ENCODE data around the gene ADGRL2. TPM values are rescaled to one million over a fixed set of nuclear protein-coding genes. Genes with fewer than 3 reads are reported as not detected.

Gene ADGRL2
- total RNA-seq, 1 experiment from 2014 or later = 34.2 TPM

DNA sequence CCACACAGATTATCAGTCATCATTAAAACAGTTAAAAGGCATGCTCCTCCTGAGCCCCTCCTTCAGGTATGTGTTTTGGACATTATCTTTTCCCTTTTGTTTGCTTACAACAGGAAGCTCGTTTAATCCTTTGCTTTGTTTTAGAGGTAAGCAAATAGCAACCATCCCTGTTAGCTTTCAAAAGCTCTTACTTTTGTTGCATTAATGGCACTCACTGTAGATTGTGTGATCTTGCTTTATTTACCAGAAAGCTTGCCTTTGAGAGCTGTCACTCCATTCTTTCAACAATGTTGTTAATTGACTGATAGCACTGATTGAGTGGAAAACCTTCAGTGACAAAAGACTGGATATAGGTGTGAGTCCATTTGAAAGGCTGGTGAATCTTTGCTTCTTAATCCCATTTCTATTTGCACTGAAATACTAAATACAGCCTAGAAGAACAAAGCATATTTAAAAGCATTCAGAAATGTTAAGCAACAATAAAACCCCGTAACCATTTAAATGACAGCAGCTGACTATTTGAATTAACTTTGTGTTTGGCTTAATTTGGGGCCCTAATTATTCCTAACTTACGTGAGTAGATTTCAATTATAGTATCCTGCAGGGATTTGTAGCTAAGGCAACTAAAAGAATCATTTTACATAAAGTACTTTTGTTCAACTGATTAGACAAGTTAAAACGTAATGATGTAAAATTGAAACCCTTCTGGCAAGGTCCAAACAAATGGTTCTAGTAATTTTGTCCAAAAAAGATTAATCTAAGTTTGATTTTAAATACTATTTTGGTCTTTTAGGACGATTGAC lies 48.3 kb downstream of the ADGRL2 start:
- in situ Hi-C loops (cut with HindIII; ENCODE audit: low pct_unique_long_range_greater_than_20kb, low sequenced_read_pairs) (no loop called here), intact Hi-C loops (cut with micrococcal nuclease; ENCODE audit: unreplicated experiment) (no loop called here)
- TF ChIP-seq, protein P1, sequence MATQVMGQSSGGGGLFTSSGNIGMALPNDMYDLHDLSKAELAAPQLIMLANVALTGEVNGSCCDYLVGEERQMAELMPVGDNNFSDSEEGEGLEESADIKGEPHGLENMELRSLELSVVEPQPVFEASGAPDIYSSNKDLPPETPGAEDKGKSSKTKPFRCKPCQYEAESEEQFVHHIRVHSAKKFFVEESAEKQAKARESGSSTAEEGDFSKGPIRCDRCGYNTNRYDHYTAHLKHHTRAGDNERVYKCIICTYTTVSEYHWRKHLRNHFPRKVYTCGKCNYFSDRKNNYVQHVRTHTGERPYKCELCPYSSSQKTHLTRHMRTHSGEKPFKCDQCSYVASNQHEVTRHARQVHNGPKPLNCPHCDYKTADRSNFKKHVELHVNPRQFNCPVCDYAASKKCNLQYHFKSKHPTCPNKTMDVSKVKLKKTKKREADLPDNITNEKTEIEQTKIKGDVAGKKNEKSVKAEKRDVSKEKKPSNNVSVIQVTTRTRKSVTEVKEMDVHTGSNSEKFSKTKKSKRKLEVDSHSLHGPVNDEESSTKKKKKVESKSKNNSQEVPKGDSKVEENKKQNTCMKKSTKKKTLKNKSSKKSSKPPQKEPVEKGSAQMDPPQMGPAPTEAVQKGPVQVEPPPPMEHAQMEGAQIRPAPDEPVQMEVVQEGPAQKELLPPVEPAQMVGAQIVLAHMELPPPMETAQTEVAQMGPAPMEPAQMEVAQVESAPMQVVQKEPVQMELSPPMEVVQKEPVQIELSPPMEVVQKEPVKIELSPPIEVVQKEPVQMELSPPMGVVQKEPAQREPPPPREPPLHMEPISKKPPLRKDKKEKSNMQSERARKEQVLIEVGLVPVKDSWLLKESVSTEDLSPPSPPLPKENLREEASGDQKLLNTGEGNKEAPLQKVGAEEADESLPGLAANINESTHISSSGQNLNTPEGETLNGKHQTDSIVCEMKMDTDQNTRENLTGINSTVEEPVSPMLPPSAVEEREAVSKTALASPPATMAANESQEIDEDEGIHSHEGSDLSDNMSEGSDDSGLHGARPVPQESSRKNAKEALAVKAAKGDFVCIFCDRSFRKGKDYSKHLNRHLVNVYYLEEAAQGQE (IDR thresholded peaks at IDR 0.05; ENCODE audit: insufficient read depth in 1 of 2, low read depth in 2 of 2, low read length in 1 of 2) = no peak
- no peak for TF ChIP-seq SIN3A (IDR thresholded peaks at IDR 0.05; ENCODE audit: borderline replicate concordance, insufficient read depth, low read depth, low read length)
- TF ChIP-seq POLR2AphosphoS5 (IDR thresholded peaks at IDR 0.05; ENCODE audit: low read depth, low read length) = no peak
- TF ChIP-seq TCF7L2 (IDR thresholded peaks at IDR 0.05; ENCODE audit: low read depth, low read length) = no peak
- TF ChIP-seq, protein P2, sequence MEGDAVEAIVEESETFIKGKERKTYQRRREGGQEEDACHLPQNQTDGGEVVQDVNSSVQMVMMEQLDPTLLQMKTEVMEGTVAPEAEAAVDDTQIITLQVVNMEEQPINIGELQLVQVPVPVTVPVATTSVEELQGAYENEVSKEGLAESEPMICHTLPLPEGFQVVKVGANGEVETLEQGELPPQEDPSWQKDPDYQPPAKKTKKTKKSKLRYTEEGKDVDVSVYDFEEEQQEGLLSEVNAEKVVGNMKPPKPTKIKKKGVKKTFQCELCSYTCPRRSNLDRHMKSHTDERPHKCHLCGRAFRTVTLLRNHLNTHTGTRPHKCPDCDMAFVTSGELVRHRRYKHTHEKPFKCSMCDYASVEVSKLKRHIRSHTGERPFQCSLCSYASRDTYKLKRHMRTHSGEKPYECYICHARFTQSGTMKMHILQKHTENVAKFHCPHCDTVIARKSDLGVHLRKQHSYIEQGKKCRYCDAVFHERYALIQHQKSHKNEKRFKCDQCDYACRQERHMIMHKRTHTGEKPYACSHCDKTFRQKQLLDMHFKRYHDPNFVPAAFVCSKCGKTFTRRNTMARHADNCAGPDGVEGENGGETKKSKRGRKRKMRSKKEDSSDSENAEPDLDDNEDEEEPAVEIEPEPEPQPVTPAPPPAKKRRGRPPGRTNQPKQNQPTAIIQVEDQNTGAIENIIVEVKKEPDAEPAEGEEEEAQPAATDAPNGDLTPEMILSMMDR (IDR thresholded peaks at IDR 0.05) = no peak
- BruUV-seq (replicated peaks) = no TSS peak
- H3K27me3 ChIP-seq (ENCODE audit: control insufficient read depth, insufficient read depth, low read length) = no peaks in the 10 kb centered on the region
- no peak for ATAC-seq
- H3K27ac ChIP-seq (ENCODE audit: low read length) = no peak overlapping the region
- H3K9me3 ChIP-seq (ENCODE audit: control insufficient read depth, insufficient read depth, low read depth, low read length) = no peaks in the 10 kb centered on the region
- no peak overlapping the region for H3K4me3 ChIP-seq (ENCODE audit: low read depth in 2 of 2, low read length in 2 of 2)
- ChIA-PET POLR2A (no interaction called here), CTCF (no interaction called here)
- H3K4me1 ChIP-seq (ENCODE audit: control insufficient read depth, insufficient read depth, low read length) = no peaks in the 10 kb centered on the region
- DNase-seq (ENCODE audit: low read depth, low spot score) = no peak
- no peaks in the 10 kb centered on the region for H3K36me3 ChIP-seq (ENCODE audit: control insufficient read depth, insufficient read depth, low read length)

DNA sequence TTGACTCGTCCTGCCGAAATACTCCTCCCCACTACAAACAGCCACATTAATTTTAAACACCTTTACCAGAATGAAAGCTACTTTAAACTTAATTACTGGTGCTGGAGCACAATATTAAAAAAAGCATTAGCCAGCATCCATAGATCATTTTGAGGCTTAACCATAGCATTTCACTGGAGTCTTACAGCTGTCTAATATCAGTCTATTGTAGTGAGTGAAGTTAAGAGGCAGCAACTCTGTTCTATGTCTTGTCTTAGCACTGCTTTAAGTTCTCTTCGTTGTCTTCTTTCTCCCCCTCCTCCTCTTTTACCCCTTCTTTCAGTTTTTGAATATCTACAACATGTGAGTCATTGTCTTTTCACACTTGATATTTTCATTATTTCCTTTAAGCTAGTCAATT lies 49.3 kb downstream of the ADGRL2 start:
- no peaks in the 10 kb centered on the region for H3K27me3 ChIP-seq (ENCODE audit: control insufficient read depth, insufficient read depth, low read length)
- intact Hi-C loops (cut with micrococcal nuclease; ENCODE audit: unreplicated experiment) (no loop called here), in situ Hi-C loops (cut with HindIII; ENCODE audit: low pct_unique_long_range_greater_than_20kb, low sequenced_read_pairs) (no loop called here)
- ATAC-seq (no peak), DNase-seq (ENCODE audit: low read depth, low spot score) (no peak)
- CTCF ChIA-PET = no interaction called here
- H3K4me3 ChIP-seq (ENCODE audit: low read depth in 2 of 2, low read length in 2 of 2) = no peak overlapping the region
- BruUV-seq (replicated peaks) = no TSS peak
- no peaks in the 10 kb centered on the region for H3K9me3 ChIP-seq (ENCODE audit: control insufficient read depth, insufficient read depth, low read depth, low read length)
- no peak overlapping the region for H3K27ac ChIP-seq (ENCODE audit: low read length)
- no peaks in the 10 kb centered on the region for H3K4me1 ChIP-seq (ENCODE audit: control insufficient read depth, insufficient read depth, low read length)
- TF ChIP-seq POLR2AphosphoS5 (IDR thresholded peaks at IDR 0.05; ENCODE audit: low read depth, low read length) = no peak
- TF ChIP-seq, protein P1 (IDR thresholded peaks at IDR 0.05; ENCODE audit: insufficient read depth in 1 of 2, low read depth in 2 of 2, low read length in 1 of 2) = no peak
- no peak for TF ChIP-seq TCF7L2 (IDR thresholded peaks at IDR 0.05; ENCODE audit: low read depth, low read length)
- TF ChIP-seq, protein P2 (IDR thresholded peaks at IDR 0.05) = no peak
- no peak for TF ChIP-seq SIN3A (IDR thresholded peaks at IDR 0.05; ENCODE audit: borderline replicate concordance, insufficient read depth, low read depth, low read length)
- POLR2A ChIA-PET = no interaction called here
- no peaks in the 10 kb centered on the region for H3K36me3 ChIP-seq (ENCODE audit: control insufficient read depth, insufficient read depth, low read length)
